Astrocyte of the cerebellum (primary cell): Measurements from ENCODE around the gene MDC1.
A peak's percentile ranks its signal among the peaks of the same experiment; 100 is the strongest.

Experiments used
- DNase-seq: peaks from one replicate; pipeline ENCODE4 v3.0.0-alpha.2; 2011; ENCODE audit warnings: low read depth
- H3K4me3 ChIP-seq: 2 replicates; pipeline ENCODE4 v1.5.1; 2011; ENCODE audit warnings: mild to moderate bottlenecking, low read depth, low read length, moderate library complexity
- in situ Hi-C: cut with HindIII; loops from 2 replicates; pipeline ENCODE4 v1.10.0; 2017; ENCODE audit warnings: low sequenced_read_pairs
- TF ChIP-seq, protein P1 (sequence below): IDR thresholded peaks from 2 replicates; pipeline ENCODE4 v1.5.1; 2012; ENCODE audit warnings: low read length, low read depth, moderate library complexity, mild to moderate bottlenecking; ENCODE audit errors: missing control alignments

MDC1 gene

DNA sequence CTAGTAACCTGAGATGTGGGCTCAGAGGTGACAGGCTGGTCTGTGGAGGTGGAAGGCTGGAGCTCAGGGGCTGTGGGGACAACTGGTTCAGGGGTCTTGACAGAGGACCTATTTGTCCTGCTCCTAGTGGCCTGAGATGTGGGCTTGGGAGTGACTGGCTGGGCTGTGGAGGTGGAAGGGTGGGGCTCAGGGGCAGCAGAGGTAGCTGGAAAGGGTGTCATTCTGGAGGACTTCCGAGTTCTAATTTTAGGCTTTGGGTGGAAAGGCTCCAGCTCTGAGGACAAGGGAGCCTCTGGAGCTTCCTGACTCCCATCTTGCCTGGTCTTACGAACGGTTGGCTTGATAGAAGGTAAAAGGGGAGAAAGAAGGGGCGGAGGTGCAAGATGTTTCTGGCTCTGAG is 11.5 kb downstream of the MDC1 start:
- TF ChIP-seq, protein P1, sequence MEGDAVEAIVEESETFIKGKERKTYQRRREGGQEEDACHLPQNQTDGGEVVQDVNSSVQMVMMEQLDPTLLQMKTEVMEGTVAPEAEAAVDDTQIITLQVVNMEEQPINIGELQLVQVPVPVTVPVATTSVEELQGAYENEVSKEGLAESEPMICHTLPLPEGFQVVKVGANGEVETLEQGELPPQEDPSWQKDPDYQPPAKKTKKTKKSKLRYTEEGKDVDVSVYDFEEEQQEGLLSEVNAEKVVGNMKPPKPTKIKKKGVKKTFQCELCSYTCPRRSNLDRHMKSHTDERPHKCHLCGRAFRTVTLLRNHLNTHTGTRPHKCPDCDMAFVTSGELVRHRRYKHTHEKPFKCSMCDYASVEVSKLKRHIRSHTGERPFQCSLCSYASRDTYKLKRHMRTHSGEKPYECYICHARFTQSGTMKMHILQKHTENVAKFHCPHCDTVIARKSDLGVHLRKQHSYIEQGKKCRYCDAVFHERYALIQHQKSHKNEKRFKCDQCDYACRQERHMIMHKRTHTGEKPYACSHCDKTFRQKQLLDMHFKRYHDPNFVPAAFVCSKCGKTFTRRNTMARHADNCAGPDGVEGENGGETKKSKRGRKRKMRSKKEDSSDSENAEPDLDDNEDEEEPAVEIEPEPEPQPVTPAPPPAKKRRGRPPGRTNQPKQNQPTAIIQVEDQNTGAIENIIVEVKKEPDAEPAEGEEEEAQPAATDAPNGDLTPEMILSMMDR, result no peak
- H3K4me3 ChIP-seq, result no peak overlapping the region
- in situ Hi-C loops, result no loop called here
- no peak for DNase-seq

DNA sequence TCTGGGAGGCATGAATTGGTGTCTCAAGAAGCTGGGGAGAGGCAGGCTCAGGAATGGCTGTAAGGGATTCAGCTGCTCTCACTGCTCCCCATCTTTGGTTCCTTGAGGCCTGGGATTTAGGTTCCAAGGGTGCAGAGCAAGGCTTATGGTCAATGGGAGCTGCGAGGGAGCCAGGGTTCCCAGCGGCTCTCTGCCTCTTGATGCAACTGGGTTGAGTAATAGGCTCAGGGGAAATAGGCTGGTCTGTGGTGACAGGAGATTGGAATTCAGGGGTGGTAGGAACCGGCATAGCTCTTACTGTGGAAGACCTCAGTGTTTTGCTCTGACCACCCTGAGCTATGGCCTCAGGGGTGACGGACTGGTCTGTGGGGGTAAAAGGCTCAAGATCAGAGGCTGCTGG is 13.3 kb downstream of the MDC1 start:
- TF ChIP-seq, protein P1, result no peak
- in situ Hi-C loops, result no loop called here
- DNase-seq, result no peak
- H3K4me3 ChIP-seq, result no peak overlapping the region

DNA sequence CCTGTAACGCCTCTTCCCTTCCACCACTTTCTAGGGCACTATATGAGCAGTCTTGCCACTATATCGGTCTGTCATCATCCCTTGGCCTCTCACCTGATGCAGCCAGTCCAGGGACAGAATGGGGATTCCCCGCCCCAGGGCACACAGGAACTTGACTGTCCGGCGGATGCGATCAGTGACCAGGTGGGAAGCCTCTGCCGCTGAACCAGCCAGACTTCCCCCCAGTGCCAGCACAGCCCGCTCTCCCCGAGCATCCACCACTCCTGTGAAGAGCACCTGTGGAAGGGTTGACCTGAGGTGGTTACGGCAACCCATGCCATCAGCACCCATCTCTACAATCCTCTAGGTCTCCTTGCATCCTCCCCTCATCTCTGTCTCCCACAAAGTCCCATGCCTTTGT is 14.1 kb downstream of the MDC1 start:
- no peak overlapping the region for H3K4me3 ChIP-seq
- TF ChIP-seq, protein P1, result no peak
- in situ Hi-C loops, result no loop called here
- no peak for DNase-seq

DNA sequence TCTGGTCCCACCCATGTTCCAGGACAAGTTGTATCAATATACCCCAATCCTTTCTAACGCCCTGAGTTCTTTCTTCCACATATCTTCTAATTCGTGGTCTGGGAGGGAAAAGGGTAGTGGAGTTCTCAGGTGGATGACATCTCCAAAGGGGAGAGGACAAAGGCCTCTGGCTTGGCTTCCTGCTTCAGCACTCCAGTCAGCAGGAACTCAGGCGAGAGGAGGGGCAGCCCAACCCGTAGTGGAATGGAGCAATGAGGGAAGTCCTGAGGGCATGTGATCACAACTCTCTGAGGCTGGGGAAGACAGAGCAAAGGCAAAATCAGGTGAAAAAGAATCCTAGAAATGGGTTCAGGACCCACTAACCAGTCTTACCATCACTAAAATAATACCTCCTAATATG is 16.7 kb downstream of the MDC1 start:
- in situ Hi-C loops, result no loop called here
- DNase-seq, result no peak
- H3K4me3 ChIP-seq, result no peak overlapping the region
- TF ChIP-seq, protein P1, result no peak

DNA sequence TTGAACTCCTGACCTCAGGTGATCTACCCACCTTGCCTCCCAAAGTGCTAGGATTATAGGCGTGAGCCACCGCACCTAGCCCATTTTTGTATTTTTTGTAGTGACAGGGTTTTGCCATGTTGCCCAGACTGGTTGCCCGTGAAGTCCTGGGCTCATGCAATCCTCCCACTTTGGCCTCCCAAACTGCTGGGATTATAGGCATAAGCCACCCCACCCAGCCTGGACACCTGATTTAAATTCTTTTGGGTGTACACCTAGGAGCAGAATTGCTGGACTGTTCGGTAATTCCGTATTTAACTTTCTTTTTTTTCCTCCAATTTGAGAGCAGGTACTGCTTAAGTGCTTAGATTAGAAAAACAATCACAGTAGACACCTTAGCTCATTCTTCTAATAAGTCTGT is 20.6 kb downstream of the MDC1 start:
- no peak for DNase-seq
- in situ Hi-C loops, result no loop called here
- H3K4me3 ChIP-seq, result no peak overlapping the region
- TF ChIP-seq, protein P1, result no peak

DNA sequence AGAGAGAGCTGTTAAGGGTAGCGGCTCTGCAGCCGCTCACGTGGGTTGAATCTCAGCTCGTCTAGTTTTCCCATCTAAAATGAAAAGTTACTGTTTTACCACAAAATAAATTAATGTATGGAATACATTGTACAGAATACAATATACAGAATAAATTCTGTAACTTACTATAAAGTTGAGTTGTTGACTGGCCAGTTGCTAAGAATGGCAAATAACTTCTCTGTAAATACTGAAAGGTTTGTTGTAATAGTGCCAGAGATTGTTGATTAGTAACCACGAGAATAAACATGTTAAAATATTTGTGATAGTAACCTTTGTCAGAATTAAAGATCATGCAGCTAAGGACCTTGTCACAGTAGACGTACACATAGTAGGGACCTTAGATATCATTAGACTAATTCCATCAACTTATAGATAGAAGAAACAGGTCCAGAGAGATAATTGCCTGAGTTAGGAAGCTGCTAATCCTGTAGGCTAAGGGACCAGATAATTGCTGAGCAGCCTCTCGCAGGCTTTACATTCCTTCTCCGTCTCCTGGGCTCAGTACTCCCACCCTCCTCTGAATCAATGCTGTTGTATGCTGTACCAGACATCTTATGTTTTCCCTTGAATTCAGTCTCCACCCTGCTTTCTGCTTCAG is 25.8 kb downstream of the MDC1 start:
- no peak for DNase-seq
- H3K4me3 ChIP-seq, result peak overlapping the region; percentile 66
- in situ Hi-C loops, result no loop called here
- TF ChIP-seq, protein P1, result no peak
